Urinary bladder (tissue), 4 donors: Measurements from ENCODE around the gene NAALADL2. TPM values are rescaled to one million over a fixed set of nuclear protein-coding genes. Genes with fewer than 3 reads are reported as not detected.
"Not testable (repeated sequence)": the region's sequence is repeated elsewhere in the genome, so short reads cannot be mapped to it uniquely, and the experiment has no call there.

Experiments
- DNase-seq: peaks from one replicate; pipeline ENCODE4 v3.0.0-alpha.2; 2015; ENCODE audit errors: extremely low spot score
- H3K27ac ChIP-seq: one replicate; pipeline ENCODE4 v1.5.1; 2013; ENCODE audit warnings: low read depth, mild to moderate bottlenecking, moderate library complexity
- H3K36me3 ChIP-seq: one replicate; pipeline ENCODE4 v1.6.1; 2013; ENCODE audit warnings: mild to moderate bottlenecking, moderate library complexity; ENCODE audit not compliant: insufficient read depth
- H3K4me1 ChIP-seq: one replicate; pipeline ENCODE4 v1.6.1; 2013; ENCODE audit warnings: mild to moderate bottlenecking, moderate library complexity; ENCODE audit not compliant: insufficient read depth
- H3K4me3 ChIP-seq: one replicate; pipeline ENCODE4 v1.5.1; 2013; ENCODE audit warnings: low read depth, low read length
- WGBS: extraction: QIAGEN DNeasy Blood & Tissue Kit; methylation state at CpG from one replicate; pipeline ENCODE4 v1.1.7; 2013; 5-methylcytosine and 5-hydroxymethylcytosine counted together
- polyA plus RNA-seq: library from polyadenylated mRNA; stranded (reverse); fragments of 200-250 nt; gene quantifications from one replicate; pipeline ENCODE4 v1.2.3, GENCODE V29; 2013
- total RNA-seq: library from RNA; depleted of rRNA; stranded (reverse); fragments of >200 nt; gene quantifications from one replicate; pipeline ENCODE4 v1.2.3, GENCODE V29; 2014
- donor health status: healthy with polysubstance abuse.
- donor health status: healthy.

NAALADL2 gene
- total and polyA plus RNA-seq, 2 donors: 4.2 to 77.5 TPM

DNA sequence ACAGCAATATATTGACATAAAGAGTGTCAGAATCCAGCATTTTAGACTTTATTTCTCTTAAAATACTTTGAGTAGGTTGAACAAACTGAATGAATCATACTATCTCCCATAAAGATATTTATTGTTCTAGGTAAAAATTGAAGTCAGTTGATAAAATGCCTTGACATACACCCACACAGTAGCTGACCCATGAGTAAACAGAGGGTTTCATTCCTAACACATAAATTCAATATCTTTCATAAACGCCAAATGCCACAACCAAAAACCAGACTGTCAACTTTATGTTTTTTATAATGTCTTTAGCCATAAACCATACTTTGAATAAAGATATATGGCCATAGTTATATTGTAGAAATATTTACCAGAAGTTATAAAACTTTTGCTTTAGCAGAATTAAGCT is 742.4 kb downstream of the NAALADL2 start:
- WGBS: 72% methylated on average over 1 of the region's 1 CpG
- H3K4me3 ChIP-seq: no peak overlapping the region
- H3K27ac ChIP-seq: no peak overlapping the region
- DNase-seq: no peak
- H3K36me3 ChIP-seq: no peaks in the 10 kb centered on the region
- H3K4me1 ChIP-seq: no peaks in the 10 kb centered on the region

DNA sequence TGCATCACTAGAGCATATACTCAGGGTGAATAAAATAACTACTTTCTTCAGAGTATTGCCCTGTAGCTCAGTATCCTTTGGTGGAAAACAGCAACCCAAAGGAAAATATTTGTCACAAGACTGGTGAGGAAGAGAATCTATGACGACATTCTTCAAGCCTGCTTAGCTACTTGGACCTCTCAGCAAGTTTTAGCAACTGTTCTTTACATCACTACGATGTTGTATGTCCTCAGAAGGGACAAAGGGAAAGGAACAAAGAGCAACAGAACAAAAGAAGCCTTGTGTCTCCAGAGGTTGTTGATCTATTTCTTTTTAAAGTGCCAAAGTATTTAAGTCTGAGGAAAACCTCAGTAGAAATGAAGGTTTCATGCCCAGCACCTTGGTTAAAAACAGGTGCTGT is 746.7 kb downstream of the NAALADL2 start:
- Histone ChIP-seq H3K4me1 (no peaks in the 10 kb centered on the region), H3K4me3 (no peak overlapping the region), H3K36me3 (no peaks in the 10 kb centered on the region), H3K27ac (no peak overlapping the region)
- no peak for DNase-seq
- WGBS: 85% methylated on average over 2 of the region's 2 CpGs

GRCh38 chr3:175606650-175607318 is 747.6 kb downstream of the NAALADL2 start:
- DNase-seq: no peak
- 94% methylated on average over 1 of the region's 1 CpG for WGBS

GRCh38 chr3:175608356-175608755 is 749.2 kb downstream of the NAALADL2 start:
- DNase-seq: no peak
- no peak overlapping the region for H3K27ac ChIP-seq
- no peak overlapping the region for H3K4me3 ChIP-seq
- H3K4me1 ChIP-seq: no peaks in the 10 kb centered on the region
- no peaks in the 10 kb centered on the region for H3K36me3 ChIP-seq
- 67% methylated on average over 5 of the region's 5 CpGs for WGBS

More at GRCh38 chr3:175606650-175607318, 747.6 kb downstream of the NAALADL2 start:
- H3K4me1 ChIP-seq: no peaks in the 10 kb centered on the region
- H3K4me3 ChIP-seq: no peak overlapping the region
- no peak overlapping the region for H3K27ac ChIP-seq
- no peaks in the 10 kb centered on the region for H3K36me3 ChIP-seq

- Histone ChIP-seq H3K4me1 (no peaks in the 10 kb centered on the region), H3K4me3 (no peak overlapping the region), H3K27ac (no peak overlapping the region), H3K36me3 (no peaks in the 10 kb centered on the region)
- 82% methylated on average over 2 of the region's 2 CpGs for WGBS
- no peak for DNase-seq
Observed at GRCh38 chr3:175608911-175609310, 749.8 kb downstream of the NAALADL2 start.

DNA sequence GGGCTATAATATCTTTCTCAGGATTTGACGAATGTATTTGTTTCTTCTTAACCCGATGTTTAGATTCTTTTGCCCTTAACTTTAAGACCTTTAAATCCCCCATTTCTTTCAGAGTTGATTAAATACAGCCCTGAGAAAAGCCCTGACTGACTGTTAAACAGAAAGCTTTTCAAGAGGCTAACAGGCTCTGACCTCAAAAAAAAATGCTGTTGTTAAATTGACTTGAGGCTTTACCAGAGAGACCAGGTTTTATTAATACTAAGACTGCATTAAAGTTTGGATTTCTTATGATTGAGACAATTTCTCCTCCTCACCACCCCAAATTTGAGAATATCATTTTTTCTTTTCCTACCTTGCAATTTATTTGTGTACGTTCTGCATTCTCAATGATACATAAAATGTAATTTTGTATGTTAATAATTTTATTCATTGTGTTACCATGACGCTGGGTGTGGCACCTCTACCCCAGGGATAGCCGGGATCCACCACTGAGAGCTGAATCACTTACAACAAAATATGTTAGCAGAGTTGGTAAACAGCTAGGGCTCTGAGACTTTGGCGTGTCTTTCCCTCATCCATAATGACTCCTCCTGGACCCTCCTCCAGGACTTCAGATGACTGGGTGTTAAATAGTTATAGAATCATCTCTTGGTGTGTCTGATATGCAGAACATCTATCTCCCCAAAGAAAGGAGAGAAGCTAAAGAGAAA is 753.5 kb downstream of the NAALADL2 start:
- WGBS: 69% methylated on average over 6 of the region's 6 CpGs
- Histone ChIP-seq H3K27ac (no peak overlapping the region), H3K36me3 (no peaks in the 10 kb centered on the region), H3K4me3 (no peak overlapping the region), H3K4me1 (no peaks in the 10 kb centered on the region)
- DNase-seq: no peak

DNA sequence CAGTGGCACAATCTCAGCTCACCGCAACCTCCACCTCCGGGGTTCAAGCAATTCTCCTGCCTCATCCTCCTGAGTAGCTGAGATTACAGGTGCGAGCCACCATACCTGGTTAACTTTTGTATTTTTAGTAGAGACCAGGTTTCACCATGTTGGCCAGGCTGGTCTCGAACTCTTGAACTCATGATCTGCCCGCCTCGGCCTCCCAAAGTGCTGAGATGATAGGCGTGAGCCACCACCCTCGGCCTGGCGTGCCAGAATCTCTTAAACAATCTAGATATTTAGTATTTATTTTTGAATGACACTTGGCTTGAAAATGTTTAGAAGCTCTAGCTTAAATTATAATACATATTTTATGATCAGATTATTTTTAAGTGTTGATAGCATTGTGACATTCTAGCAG is 755.0 kb downstream of the NAALADL2 start:
- not testable (repeated sequence) for H3K4me1 ChIP-seq, H3K4me3 ChIP-seq, H3K27ac ChIP-seq, H3K36me3 ChIP-seq, DNase-seq
- WGBS: 97% methylated on average over 9 of the region's 9 CpGs

- Histone ChIP-seq H3K27ac (no peak overlapping the region), H3K36me3 (no peaks in the 10 kb centered on the region), H3K4me3 (no peak overlapping the region), H3K4me1 (no peaks in the 10 kb centered on the region)
- 92% methylated on average over 3 of the region's 3 CpGs for WGBS
- no peak for DNase-seq
Observed at GRCh38 chr3:175617247-175617646, 758.1 kb downstream of the NAALADL2 start.

- no peak for DNase-seq
- WGBS: 88% methylated on average over 1 of the region's 1 CpG
- no peak overlapping the region for H3K27ac ChIP-seq
- no peaks in the 10 kb centered on the region for H3K4me1 ChIP-seq
- no peak overlapping the region for H3K4me3 ChIP-seq
- H3K36me3 ChIP-seq: no peaks in the 10 kb centered on the region
Observed at GRCh38 chr3:175619369-175619768, 760.2 kb downstream of the NAALADL2 start.

GRCh38 chr3:175620093-175620492 is 761.0 kb downstream of the NAALADL2 start:
- WGBS: 97% methylated on average over 13 of the region's 13 CpGs
- H3K27ac ChIP-seq: no peak overlapping the region

DNA sequence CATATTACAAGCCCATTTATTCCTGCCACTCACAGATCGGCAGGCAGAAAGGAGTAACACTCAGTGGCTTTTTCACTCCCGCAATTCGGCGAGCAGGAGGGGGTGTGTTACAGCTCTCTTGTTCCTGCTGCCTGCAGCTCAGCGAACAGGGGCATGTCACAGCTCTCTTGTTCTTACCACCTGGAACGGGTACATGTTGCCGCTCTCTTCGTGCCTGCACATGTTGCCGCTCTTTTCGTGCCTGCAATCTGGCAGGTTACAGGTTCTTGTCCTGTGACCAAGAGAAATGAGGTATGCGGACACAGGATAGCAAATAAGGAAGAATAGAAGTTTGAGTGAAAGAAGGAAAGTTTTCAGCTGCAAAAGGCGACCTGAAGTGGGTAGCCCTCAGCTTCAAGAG is 761.4 kb downstream of the NAALADL2 start:
- DNase-seq: no peak
- H3K4me1 ChIP-seq: no peaks in the 10 kb centered on the region
- 96% methylated on average over 12 of the region's 12 CpGs for WGBS
- no peak overlapping the region for H3K27ac ChIP-seq
- no peak overlapping the region for H3K4me3 ChIP-seq
- no peaks in the 10 kb centered on the region for H3K36me3 ChIP-seq

More at GRCh38 chr3:175620093-175620492, 761.0 kb downstream of the NAALADL2 start:
- H3K4me1 ChIP-seq: no peaks in the 10 kb centered on the region
- no peaks in the 10 kb centered on the region for H3K36me3 ChIP-seq
- H3K4me3 ChIP-seq: no peak overlapping the region
- no peak for DNase-seq

DNA sequence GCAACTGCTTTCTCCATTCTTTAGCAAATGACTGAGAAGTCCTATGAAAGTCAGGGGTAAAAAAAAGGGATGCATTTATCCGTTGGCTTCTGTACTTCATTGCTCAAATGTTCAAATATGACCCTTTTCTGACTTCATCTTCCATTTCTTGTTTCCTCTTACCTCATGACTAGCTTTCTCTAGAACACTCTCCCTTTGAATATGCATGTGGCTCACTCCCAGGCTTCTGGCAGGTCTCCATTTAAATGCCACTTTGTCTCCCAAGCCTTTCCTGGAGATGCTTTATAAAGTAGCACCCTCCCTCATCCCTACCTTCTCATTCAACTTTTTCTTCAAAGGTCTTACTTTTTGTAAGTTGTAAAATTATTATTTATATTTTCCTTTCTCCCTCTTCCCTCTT is 781.8 kb downstream of the NAALADL2 start:
- DNase-seq: no peak
- no peaks in the 10 kb centered on the region for H3K36me3 ChIP-seq
- no peak overlapping the region for H3K4me3 ChIP-seq
- 78% methylated on average over 1 of the region's 1 CpG for WGBS
- H3K27ac ChIP-seq: no peak overlapping the region
- H3K4me1 ChIP-seq: no peaks in the 10 kb centered on the region

DNA sequence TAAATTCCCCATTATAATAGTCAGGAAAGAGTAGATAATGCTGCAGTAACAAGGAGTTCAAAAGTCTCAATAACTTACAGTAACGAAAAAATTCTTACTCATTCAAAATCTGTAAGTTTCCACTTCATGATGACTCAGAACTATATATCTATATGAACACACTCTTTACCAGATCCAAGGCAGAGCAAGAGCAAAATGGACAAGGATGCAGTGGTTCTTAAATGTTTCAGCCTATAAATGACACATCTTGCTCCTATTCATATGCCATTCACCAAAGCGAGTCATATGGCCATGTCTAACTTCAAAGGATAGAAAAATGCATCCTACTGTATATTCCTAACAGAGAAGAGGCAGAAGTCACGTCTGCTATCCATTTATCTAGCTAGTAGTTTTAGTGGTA is 787.7 kb downstream of the NAALADL2 start:
- 95% methylated on average over 3 of the region's 3 CpGs for WGBS
- DNase-seq: no peak
- H3K27ac ChIP-seq: no peak overlapping the region

GRCh38 chr3:175648899-175649298 is 789.8 kb downstream of the NAALADL2 start:
- no peaks in the 10 kb centered on the region for H3K36me3 ChIP-seq
- no peak for DNase-seq
- H3K4me1 ChIP-seq: no peaks in the 10 kb centered on the region
- no peak overlapping the region for H3K4me3 ChIP-seq
- no peak overlapping the region for H3K27ac ChIP-seq

More for the DNA sequence above, 787.7 kb downstream of the NAALADL2 start:
- Histone ChIP-seq H3K4me3 (no peak overlapping the region), H3K4me1 (no peaks in the 10 kb centered on the region), H3K36me3 (no peaks in the 10 kb centered on the region)
